Activated CD4-positive, alpha-beta T cell treated with anti-CD3 and anti-CD28 coated beads, Interleukin-2, Interleukin-4, amounts not matched to agents 100 ng/mL and 50 ng/mL, durations not matched to agents 16 hours and 8 hours (primary cell): ENCODE data around the gene RAP1GAP2.
"Not testable (repeated sequence)": the region's sequence is repeated elsewhere in the genome, so short reads cannot be mapped to it uniquely, and the experiment has no call there.

Experiments used
- DNase-seq: peaks from one replicate; pipeline ENCODE4 v3.0.0-alpha.2; 2020; ENCODE audit warnings: low spot score

Gene RAP1GAP2

DNA sequence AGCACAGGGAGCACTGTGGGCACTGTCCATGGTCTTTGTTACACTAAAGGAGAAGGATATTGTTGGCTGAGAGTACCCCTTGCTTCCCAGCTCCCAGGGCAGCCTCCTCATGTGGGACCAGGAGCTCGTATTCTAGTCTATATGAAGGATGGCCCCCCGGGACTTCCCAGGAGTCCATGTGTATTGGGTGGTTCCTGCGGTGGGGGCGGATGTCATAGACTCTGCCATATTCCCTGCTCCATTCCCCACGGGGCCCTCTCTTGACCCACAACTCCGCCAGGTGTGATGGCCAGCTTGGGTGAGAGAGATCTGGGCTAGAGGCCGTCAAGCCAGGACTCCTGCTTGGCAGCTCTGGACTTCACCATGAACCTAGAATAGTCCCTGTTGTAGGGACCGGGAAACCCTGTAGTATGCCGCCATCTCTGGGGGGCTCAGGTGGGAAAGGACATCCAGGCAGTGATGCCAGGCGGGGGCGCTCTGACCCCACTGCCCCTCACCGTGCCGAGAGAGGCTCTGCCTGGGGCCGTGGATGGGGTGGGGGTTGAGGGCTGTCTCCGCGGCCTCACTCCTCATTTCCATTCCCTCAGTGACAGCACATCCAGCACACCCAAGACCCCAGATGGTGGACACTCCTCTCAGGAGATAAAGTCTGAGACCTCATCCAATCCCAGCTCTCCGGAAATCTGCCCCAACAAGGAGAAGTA is 229.3 kb downstream of the RAP1GAP2 start:
- DNase-seq = no peak

GRCh38 chr17:3026125-3026855 is 230.1 kb downstream of the RAP1GAP2 start:
- DNase-seq = no peak

- no peak for DNase-seq
Measured at GRCh38 chr17:3026856-3027751, 230.9 kb downstream of the RAP1GAP2 start.

DNA sequence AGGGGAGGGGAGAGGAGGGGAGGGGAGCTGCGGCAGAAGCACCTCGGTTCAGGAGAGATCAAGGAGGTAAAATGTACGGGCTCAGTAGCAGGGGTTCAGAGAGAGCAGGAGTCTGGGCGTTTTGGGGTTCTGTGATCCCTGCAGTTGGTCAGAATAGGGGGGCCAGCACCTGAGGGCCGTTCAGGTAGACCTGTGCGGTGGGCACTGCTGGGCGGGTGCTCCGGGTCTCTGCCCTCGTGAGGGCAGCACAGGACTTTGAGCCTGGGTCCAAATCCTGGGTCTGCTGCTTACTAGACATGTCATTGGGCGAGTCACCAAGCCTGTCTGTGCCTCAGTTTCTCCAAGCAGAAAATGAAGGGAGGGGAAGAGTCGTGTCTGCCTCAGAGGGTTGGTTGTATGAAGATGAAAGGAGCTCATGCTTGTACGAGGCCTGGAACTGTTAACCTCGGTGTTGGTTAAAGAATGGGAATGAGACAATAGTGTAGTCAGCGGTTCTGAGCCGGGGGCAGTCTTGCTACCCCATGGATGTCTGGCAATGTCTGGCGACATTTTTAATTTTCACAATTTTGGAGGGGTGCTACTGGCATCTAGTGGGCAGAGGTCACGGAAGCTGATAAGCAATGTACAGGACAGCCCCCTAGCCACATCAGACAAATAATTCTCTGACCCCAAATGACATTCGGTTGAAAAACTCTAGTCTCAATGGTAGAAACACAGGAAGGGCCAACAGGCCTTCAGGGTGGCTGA is 231.7 kb downstream of the RAP1GAP2 start:
- no peak for DNase-seq

DNA sequence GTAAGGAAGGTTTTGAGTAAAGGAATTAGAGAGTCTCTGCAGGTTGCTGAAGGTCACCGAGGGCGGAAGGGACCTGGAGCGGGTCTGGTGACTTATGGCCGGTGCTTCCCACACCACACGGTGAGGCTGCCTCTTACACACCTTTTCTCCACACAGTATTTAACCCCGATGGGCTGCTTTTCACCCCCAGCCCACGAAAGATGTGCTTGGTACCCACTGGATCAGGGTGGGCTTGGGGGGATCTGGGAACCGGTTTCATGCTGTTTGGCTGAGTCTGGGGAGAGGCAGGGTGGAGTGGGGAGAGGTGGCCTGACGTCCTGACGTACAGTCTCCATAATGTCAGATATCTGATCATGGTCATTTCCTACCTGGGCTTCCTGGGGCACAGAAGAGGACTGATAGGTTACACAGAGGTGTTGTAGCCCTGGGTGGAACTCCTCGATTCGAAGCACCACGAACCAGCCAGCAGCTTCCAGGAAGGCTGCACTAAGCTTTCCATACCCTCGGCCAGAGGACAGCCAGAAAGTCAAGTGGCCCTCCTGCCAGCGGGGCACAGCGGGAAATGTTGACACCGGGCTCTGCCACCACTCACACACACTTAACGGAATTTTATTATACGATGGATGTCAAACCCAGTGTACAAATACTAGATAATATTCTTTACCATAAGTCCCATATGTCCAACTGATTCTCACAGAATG is 233.1 kb downstream of the RAP1GAP2 start:
- DNase-seq = no peak

DNA sequence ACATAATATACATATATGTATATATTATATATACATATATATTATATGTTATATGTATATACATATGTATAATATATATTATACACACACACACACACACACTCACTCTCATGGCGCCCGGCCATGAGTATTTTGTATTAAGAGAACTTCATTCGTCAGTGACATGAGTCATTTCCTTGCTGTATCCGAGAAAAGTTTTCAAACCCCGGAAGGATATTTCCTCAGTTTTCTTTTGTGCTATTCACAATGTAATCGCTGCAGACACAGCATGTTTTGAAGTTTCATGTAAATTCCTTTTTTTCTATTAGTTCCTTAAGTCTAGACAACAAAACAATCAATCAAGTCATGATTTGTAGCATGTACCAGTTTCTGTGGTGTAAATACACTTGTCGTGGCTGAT is 233.9 kb downstream of the RAP1GAP2 start:
- no peak for DNase-seq

DNA sequence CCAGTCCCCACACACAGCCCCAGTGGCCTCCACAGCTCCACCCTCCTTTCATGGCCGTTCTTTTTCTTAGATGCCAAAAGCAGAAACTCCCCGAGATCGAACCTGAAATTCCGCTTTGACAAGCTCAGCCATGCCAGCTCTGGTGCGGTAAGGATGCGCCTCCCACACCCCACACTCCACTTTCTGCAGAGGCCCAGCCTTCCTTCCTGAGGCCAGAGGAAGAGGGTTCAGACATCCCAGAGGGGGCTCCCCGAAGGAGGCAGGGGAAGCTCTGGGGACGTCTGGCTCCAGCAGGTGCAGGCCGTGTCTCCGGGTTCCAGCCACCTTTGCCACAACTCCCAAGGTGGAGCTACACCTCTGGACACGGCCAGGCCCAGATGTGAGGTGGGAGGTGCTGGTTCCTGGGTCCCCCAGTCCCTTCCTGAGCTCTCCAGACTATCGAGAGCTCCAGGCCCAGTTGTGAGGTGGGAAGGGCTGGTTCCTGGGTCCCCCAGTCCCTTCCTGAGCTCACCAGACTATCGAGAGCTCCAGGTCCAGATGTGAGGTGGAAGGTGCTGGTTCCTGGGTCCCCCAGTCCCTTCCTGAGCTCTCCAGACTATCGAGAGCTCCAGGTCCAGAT is 234.7 kb downstream of the RAP1GAP2 start:
- DNase-seq = not testable (repeated sequence)

GRCh38 chr17:3032258-3033247 is 236.3 kb downstream of the RAP1GAP2 start:
- no peak for DNase-seq

GRCh38 chr17:3033248-3033640 is 237.0 kb downstream of the RAP1GAP2 start:
- no peak for DNase-seq

DNA sequence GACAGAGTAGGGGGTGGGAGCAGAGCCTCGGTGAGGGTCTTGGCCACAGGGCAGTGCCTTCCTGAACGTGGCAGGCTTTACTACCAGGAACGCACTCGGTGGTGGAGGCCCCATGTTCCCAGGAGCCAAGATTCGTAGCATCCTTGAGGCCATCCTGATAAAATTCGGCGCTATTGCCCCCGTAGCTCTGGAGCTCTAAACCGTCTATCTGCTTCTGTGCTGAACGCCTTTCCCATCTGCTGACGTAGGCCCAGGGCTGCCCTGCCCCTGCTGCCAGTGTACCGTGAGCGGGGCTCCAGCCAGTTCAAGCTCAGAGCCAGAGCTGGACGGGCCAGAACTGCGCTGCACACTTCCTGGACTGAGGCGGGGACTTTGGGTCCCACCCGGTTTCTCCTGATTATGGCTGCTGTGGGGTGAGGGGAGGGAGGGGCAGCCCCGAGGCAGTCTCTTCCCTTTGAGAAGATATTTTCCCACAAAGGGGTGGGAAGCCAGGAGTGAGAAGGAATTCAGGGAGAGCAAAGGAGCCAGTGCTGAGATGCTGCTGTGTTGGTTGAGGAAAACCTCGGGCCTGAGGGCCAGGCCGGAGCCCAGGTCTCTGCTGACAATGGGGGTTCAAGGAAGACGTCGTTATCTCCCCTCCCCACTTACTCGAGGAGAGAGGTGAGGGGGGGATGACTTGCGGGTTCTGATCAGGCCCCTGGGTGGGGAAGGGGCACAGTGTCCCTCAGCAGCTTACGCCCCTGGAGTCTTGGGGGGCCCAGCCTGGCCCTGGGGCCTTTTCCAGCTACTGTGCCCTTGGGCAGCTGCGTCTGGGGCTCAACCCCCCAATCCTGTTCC is 237.7 kb downstream of the RAP1GAP2 start:
- no peak for DNase-seq

DNA sequence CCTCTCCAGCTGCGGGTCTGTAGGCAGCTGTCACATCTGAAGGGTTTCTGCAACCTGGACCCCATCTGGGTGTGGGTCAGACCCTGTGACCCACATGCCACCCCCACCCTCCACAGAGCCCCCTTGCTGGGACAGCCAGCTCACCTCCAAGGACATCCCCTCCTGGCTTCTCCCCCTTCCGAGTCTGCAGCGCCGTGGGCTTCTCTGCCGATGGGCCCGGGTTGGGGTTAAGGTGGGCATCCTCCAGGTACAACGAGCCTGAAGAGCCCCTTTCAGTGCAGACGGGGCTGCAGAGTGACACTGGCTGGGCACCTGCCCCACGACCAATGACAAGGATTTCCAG is 238.3 kb downstream of the RAP1GAP2 start:
- DNase-seq = no peak

- no peak for DNase-seq
Measured at GRCh38 chr17:3035256-3035967, 239.2 kb downstream of the RAP1GAP2 start.

DNA sequence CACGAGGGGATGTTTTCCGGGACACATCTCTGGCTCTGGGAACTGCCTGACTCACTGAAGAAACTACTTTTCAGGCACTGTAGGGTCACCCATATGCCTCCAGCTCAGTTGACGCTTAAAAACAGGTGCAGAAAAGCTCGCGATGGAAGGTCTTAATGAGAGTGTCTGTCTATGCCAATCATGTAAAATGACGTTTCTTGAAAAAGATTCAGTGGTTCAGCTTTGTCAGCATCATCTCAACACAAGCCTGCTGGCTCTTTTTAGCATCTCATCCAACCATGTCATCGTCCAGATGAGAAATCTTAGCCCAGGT is 239.7 kb downstream of the RAP1GAP2 start:
- no peak for DNase-seq

- no peak for DNase-seq
Measured at GRCh38 chr17:3036800-3037199, 240.6 kb downstream of the RAP1GAP2 start.

DNA sequence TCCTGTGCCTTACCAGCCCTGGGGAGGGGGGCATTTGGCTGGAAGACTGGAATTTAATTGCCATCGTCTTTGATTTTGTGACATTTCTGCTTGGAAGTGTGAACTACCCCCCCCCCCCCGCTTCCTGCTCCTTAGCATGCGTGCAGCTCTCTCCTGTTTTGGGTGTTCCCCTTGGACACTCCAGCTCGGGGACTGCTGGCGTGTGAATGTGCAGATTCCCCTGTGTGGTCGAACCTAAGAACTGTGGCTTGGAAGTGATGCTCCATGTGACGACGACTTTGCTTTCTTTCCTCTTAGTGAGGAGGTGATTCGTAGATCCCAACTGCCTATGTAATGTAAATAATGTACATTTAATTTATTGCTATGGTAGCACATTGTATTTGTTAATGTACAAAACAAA is 241.0 kb downstream of the RAP1GAP2 start:
- no peak for DNase-seq

DNA sequence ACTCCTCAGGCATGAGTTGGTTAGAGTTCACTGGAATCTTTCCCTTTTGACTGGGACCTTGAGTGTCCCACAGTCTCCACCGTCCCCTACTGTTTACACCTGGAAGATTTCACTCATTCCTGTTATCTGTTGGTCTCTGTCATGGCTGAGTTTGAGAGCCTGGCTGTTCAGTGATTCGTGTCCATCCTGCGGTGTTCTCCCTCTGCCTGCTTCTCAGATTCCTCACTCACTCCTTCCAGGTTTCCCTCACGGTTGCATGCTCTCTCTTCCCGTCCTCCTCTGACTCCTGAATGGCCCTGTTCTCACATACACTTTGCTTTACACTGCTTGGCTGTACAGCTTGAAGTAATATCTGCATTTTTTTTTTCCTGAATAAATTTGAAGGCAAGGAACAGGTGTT is 242.7 kb downstream of the RAP1GAP2 start:
- DNase-seq = no peak

GRCh38 chr17:3039736-3040135 is 243.5 kb downstream of the RAP1GAP2 start:
- DNase-seq = no peak

DNA sequence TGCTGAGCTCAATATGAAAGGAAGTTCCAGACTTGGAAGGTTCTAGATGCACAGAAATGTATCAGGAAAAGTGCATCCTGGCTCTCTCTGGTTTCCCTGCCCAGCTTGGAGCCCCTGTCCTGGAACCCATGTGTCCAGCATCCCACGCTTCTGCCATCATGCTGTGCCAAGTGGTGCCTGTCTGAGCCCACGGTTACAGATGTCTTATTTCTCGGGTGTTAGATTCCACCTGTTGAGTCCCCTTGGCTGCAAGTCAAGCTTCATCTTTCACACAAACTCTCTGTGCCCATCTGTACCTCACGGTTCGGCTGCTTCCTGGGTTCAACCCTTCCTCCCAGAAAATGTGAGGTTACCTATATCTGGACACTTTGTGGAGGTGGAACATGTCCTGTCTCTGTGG is 244.6 kb downstream of the RAP1GAP2 start:
- DNase-seq = no peak
